HFFc6 (cell line): Measurements from ENCODE around the gene HDAC3. TPM values are rescaled to one million over a fixed set of nuclear protein-coding genes. Genes with fewer than 3 reads are reported as not detected.

ENCODE experiments used
- DNase-seq: peaks from one replicate; pipeline ENCODE4 v3.0.0-alpha.2; 2018
- H3K27ac Mint-ChIP-seq: 2 replicates; pipeline ENCODE4 v1.8.0; 2020; ENCODE audit warnings: mild to moderate bottlenecking, mixed read lengths
- H3K27me3 Mint-ChIP-seq: 2 replicates; pipeline ENCODE4 v1.8.0; 2021; ENCODE audit warnings: mild to moderate bottlenecking, moderate library complexity, mixed read lengths; ENCODE audit not compliant: insufficient read depth
- H3K36me3 Mint-ChIP-seq: 2 replicates; pipeline ENCODE4 v1.8.0; 2021; ENCODE audit warnings: low read depth, mixed read lengths
- H3K4me1 Mint-ChIP-seq: 2 replicates; pipeline ENCODE4 v1.8.0; 2020; ENCODE audit warnings: low read depth, mixed read lengths
- H3K4me3 Mint-ChIP-seq: 2 replicates; pipeline ENCODE4 v1.8.0; 2020; ENCODE audit warnings: mild to moderate bottlenecking, moderate library complexity, mixed read lengths
- H3K9me3 Mint-ChIP-seq: 2 replicates; pipeline ENCODE4 v1.8.0; 2020; ENCODE audit warnings: mild to moderate bottlenecking, mixed read lengths
- CTCF ChIP-seq: fragments of 200-600 bp; sonication (generic); IDR thresholded peaks from 2 replicates; pipeline ENCODE4 v1.5.0; 2021; ENCODE audit warnings: antibody characterized with exemption, mild to moderate bottlenecking
- total RNA-seq, 6 experiments: library from RNA; stranded (reverse); fragmentation: NEBNext Ultra II Directional; extraction: Animal tissue kit (Norgen Biotek cat#: 25700); gene quantifications; 2 replicates in 1 of 6; 3 replicates in 5 of 6; pipeline ENCODE4 v1.2.3, GENCODE V29; 2021

Gene HDAC3
- total RNA-seq, 6 experiments from 2014 or later = 52.1 to 63.7 (median 55.1) TPM

- H3K27me3 Mint-ChIP-seq = no peaks in the 10 kb centered on the region; the same call in none of the 2 replicates
- peaks cover 15% of the 10 kb centered on the region for H3K36me3 Mint-ChIP-seq
- H3K9me3 Mint-ChIP-seq = no peaks in the 10 kb centered on the region
- TF ChIP-seq CTCF = no peak
- peak overlapping the region; percentile 100 for H3K27ac Mint-ChIP-seq
- peaks cover 32% of the 10 kb centered on the region for H3K4me1 Mint-ChIP-seq
- peak overlapping the region; percentile 94 for H3K4me3 Mint-ChIP-seq
- DNase-seq = no peak
These were observed 44.1 kb upstream of the HDAC3 start for GRCh38 chr5:141680751-141681201.

- H3K36me3 Mint-ChIP-seq = peaks cover 15% of the 10 kb centered on the region
- H3K4me1 Mint-ChIP-seq = peaks cover 32% of the 10 kb centered on the region
- H3K9me3 Mint-ChIP-seq = no peaks in the 10 kb centered on the region
- no peak for TF ChIP-seq CTCF
- no peak for DNase-seq
- no peaks in the 10 kb centered on the region; the same call in 1 of the 2 replicates for H3K27me3 Mint-ChIP-seq
- peak overlapping the region; percentile 100 for H3K27ac Mint-ChIP-seq
- H3K4me3 Mint-ChIP-seq = peak overlapping the region; percentile 94; the same call in 1 of the 2 replicates
These were observed 43.5 kb upstream of the HDAC3 start for GRCh38 chr5:141680178-141680577.

- DNase-seq = no peak
- Mint-ChIP-seq H3K4me3 (no peak overlapping the region), H3K9me3 (no peaks in the 10 kb centered on the region), H3K36me3 (peaks cover 21% of the 10 kb centered on the region), H3K27me3 (no peaks in the 10 kb centered on the region; the same call in none of the 2 replicates), H3K4me1 (peaks cover 31% of the 10 kb centered on the region), H3K27ac (no peak overlapping the region)
- peak; percentile 45 for TF ChIP-seq CTCF
These were observed 40.8 kb upstream of the HDAC3 start for GRCh38 chr5:141677415-141677814.

- Mint-ChIP-seq H3K4me3 (no peak overlapping the region), H3K27me3 (no peaks in the 10 kb centered on the region; the same call in none of the 2 replicates), H3K36me3 (peaks cover 21% of the 10 kb centered on the region), H3K4me1 (peaks cover 15% of the 10 kb centered on the region), H3K9me3 (no peaks in the 10 kb centered on the region), H3K27ac (no peak overlapping the region)
- TF ChIP-seq CTCF = no peak
- no peak for DNase-seq
These were observed 39.0 kb upstream of the HDAC3 start for GRCh38 chr5:141675672-141676071.

GRCh38 chr5:141674747-141675146 is 38.1 kb upstream of the HDAC3 start:
- Mint-ChIP-seq H3K4me3 (no peak overlapping the region), H3K27me3 (no peaks in the 10 kb centered on the region; the same call in none of the 2 replicates), H3K27ac (no peak overlapping the region), H3K36me3 (peaks cover 21% of the 10 kb centered on the region), H3K4me1 (peaks cover 10% of the 10 kb centered on the region; the same call in 1 of the 2 replicates), H3K9me3 (no peaks in the 10 kb centered on the region)
- no peak for TF ChIP-seq CTCF
- DNase-seq = no peak
